Upper lobe of left lung (tissue), 4 donors: Measurements from ENCODE around the gene PNPLA8.

Experiments
- EP300 ChIP-seq, 4 donors: sonication (generic); formaldehyde crosslinking; IDR thresholded peaks; one replicate each; pipeline ENCODE4 v1.5.1; 2017; ENCODE audit warnings: antibody characterized with exemption in 4 of 4, control low read depth in 2 of 4
- POLR2A ChIP-seq, 4 donors: fragments of 450-650 bp; IDR thresholded peaks; one replicate each; pipeline ENCODE4 v1.5.1; 2016 to 2017; ENCODE audit warnings: antibody characterized with exemption in 4 of 4, mild to moderate bottlenecking in 2 of 4
- TF ChIP-seq, protein P1 (sequence below), 6 experiments: fragments of 450-650 bp in 4 of 6; fragments of 200-600 bp in 2 of 6; sonication (generic) in 2 of 6; IDR thresholded peaks; one replicate each; pipeline ENCODE4 v1.5.1; 2016 to 2019; ENCODE audit warnings: antibody characterized with exemption in 6 of 6

DNA sequence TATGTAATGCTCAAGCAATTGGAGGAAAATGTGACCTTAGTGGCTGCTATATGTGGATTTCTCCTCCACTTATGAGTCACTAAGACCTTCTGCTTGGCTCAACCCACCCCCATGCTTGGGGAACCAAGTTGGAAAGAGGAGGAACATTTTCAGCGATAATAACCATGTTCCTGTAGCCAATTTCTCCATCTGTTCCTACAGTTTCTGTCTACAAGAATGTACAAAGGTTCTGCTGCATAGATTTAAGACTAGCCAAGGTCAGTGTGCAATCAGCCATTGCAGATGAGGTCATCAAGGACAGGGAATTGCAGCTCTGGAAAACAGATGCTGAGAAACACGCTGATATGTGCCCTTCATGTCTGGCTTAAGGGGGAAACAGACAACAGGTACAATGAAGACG, 64.1 kb downstream of the PNPLA8 start:
- TF ChIP-seq, protein P1, sequence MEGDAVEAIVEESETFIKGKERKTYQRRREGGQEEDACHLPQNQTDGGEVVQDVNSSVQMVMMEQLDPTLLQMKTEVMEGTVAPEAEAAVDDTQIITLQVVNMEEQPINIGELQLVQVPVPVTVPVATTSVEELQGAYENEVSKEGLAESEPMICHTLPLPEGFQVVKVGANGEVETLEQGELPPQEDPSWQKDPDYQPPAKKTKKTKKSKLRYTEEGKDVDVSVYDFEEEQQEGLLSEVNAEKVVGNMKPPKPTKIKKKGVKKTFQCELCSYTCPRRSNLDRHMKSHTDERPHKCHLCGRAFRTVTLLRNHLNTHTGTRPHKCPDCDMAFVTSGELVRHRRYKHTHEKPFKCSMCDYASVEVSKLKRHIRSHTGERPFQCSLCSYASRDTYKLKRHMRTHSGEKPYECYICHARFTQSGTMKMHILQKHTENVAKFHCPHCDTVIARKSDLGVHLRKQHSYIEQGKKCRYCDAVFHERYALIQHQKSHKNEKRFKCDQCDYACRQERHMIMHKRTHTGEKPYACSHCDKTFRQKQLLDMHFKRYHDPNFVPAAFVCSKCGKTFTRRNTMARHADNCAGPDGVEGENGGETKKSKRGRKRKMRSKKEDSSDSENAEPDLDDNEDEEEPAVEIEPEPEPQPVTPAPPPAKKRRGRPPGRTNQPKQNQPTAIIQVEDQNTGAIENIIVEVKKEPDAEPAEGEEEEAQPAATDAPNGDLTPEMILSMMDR (IDR thresholded peaks at IDR 0.05), result no peak
- TF ChIP-seq POLR2A (IDR thresholded peaks at IDR 0.05) (no peak), EP300 (IDR thresholded peaks at IDR 0.05) (no peak)
